ENCODE data around the gene AUTS2.

Gene AUTS2

GRCh38 chr7:69817841-69818635 is 219.8 kb downstream of the AUTS2 start:
- no peak for DNase-seq (ENCODE audit: low read depth, low spot score)

- no peak for DNase-seq (ENCODE audit: low read depth, low spot score)
These were observed 220.5 kb downstream of the AUTS2 start for GRCh38 chr7:69818636-69819332.

GRCh38 chr7:69819333-69819705 is 221.0 kb downstream of the AUTS2 start:
- no peak for DNase-seq (ENCODE audit: low read depth, low spot score)

GRCh38 chr7:69820479-69821192 is 222.4 kb downstream of the AUTS2 start:
- no peak for DNase-seq (ENCODE audit: low read depth, low spot score)

- no peak for DNase-seq (ENCODE audit: low read depth, low spot score)
These were observed 224.1 kb downstream of the AUTS2 start for GRCh38 chr7:69822386-69822785.

- DNase-seq (ENCODE audit: low read depth, low spot score) = no peak
These were observed 225.0 kb downstream of the AUTS2 start for GRCh38 chr7:69823151-69823744.

GRCh38 chr7:69825113-69825972 is 227.1 kb downstream of the AUTS2 start:
- no peak for DNase-seq (ENCODE audit: low read depth, low spot score)

GRCh38 chr7:69826283-69826682 is 228.0 kb downstream of the AUTS2 start:
- no peak for DNase-seq (ENCODE audit: low read depth, low spot score)

GRCh38 chr7:69827140-69827539 is 228.9 kb downstream of the AUTS2 start:
- DNase-seq (ENCODE audit: low read depth, low spot score) = no peak

- no peak for DNase-seq (ENCODE audit: low read depth, low spot score)
These were observed 229.3 kb downstream of the AUTS2 start for GRCh38 chr7:69827558-69827957.

- no peak for DNase-seq (ENCODE audit: low read depth, low spot score)
These were observed 234.1 kb downstream of the AUTS2 start for GRCh38 chr7:69832356-69832755.

- no peak for DNase-seq (ENCODE audit: low read depth, low spot score)
These were observed 235.7 kb downstream of the AUTS2 start for GRCh38 chr7:69833964-69834363.

GRCh38 chr7:69836702-69837101 is 238.4 kb downstream of the AUTS2 start:
- DNase-seq (ENCODE audit: low read depth, low spot score) = no peak

GRCh38 chr7:69837387-69838068 is 239.3 kb downstream of the AUTS2 start:
- DNase-seq (ENCODE audit: low read depth, low spot score) = no peak

- no peak for DNase-seq (ENCODE audit: low read depth, low spot score)
These were observed 241.5 kb downstream of the AUTS2 start for GRCh38 chr7:69839782-69840181.

- no peak for DNase-seq (ENCODE audit: low read depth, low spot score)
These were observed 242.0 kb downstream of the AUTS2 start for GRCh38 chr7:69840248-69840647.

- no peak for DNase-seq (ENCODE audit: low read depth, low spot score)
These were observed 245.4 kb downstream of the AUTS2 start for GRCh38 chr7:69843653-69844052.

GRCh38 chr7:69844264-69844868 is 246.1 kb downstream of the AUTS2 start:
- DNase-seq (ENCODE audit: low read depth, low spot score) = no peak

- DNase-seq (ENCODE audit: low read depth, low spot score) = no peak
These were observed 247.6 kb downstream of the AUTS2 start for GRCh38 chr7:69845721-69846495.
